LNCAP (cell line): ENCODE data around the gene SLC30A7.

ENCODE experiments used
- TF ChIP-seq, protein P1 (sequence below): fragments of 450-650 bp; IDR thresholded peaks from 2 replicates; pipeline ENCODE4 v1.5.1; 2017; ENCODE audit warnings: mild to moderate bottlenecking

SLC30A7 gene, protein sequence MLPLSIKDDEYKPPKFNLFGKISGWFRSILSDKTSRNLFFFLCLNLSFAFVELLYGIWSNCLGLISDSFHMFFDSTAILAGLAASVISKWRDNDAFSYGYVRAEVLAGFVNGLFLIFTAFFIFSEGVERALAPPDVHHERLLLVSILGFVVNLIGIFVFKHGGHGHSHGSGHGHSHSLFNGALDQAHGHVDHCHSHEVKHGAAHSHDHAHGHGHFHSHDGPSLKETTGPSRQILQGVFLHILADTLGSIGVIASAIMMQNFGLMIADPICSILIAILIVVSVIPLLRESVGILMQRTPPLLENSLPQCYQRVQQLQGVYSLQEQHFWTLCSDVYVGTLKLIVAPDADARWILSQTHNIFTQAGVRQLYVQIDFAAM

DNA sequence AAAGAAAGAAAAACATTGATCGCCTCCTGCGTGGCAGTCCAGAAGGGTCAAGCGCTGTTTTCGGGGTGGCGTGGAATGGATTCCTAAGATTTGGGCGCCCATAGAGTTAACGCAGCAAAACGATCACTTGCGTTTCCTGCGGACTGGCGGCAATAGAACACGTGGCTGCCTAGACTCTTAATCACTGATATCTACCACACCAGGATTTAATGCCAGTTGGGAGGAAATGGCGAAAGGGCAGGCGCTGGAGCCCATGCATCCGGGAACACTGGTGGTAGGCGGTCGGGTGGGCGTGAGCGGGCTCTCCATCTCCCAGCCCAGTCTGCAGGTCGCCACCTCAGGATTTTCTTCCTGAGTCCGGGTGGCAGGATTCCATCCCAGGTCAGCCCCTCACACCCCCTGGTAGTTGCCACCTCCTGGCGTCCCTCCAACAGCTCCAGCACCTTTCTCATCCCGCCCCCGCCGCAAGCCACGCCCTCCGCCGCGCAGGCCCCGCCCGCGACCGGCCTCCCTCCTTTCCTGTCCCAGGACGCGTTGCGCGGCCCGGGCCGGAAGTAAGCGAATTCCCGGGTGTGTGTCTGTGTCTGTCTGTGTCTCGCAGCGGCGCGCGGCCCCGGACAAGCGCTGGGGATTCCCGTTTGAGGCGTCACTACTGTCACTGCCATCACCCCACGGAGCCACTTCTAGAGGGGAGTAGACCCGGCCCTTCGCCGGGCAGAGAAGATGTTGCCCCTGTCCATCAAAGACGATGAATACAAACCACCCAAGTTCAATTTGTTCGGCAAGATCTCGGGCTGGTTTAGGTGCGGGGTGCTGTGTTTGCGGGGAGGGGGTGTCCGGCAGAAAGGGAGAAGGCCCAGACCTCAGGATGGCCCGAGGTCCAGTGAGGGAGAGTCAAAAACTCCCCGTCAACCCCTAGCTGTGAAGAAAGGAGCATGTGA lies at the start of gene SLC30A7:
Gene SLC30A7, plus strand, starts transcription at position 551 of the 941 bp plus-strand sequence. Its CDS starts 173 bp downstream, at position 724.
- TF ChIP-seq, protein P1, sequence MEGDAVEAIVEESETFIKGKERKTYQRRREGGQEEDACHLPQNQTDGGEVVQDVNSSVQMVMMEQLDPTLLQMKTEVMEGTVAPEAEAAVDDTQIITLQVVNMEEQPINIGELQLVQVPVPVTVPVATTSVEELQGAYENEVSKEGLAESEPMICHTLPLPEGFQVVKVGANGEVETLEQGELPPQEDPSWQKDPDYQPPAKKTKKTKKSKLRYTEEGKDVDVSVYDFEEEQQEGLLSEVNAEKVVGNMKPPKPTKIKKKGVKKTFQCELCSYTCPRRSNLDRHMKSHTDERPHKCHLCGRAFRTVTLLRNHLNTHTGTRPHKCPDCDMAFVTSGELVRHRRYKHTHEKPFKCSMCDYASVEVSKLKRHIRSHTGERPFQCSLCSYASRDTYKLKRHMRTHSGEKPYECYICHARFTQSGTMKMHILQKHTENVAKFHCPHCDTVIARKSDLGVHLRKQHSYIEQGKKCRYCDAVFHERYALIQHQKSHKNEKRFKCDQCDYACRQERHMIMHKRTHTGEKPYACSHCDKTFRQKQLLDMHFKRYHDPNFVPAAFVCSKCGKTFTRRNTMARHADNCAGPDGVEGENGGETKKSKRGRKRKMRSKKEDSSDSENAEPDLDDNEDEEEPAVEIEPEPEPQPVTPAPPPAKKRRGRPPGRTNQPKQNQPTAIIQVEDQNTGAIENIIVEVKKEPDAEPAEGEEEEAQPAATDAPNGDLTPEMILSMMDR = no peak

DNA sequence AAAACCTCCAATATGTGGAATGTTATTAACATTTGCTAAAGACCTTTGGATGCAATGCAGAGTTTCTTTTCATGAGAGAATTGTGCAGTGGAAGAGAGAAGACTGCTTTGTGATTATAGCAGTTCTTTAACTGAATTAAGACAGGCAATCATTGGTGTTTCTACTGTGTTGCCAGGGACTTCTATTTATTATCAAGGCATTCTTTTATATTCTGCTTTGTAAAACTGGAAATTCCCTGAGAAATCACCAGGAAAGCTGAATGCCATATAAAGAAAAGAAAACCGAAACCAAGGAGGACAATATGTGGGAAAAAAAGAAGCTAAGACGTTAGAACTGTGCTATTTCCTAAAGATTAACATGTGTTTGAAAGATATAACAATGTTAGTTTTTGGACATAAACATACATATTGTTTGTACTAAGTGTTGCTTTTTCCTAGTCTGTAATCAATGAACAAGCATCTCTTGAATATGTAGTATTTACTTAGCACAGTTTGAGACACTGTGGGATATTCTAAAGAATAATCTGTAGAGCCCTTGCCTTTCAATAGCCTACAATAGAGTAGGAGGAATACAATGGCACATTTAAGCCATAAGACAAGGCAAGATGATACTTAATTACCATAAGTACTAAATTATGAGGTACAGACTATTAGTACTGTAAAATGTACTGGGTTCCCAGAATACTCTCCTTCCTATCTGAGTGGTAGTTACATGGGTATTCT lies 48.4 kb upstream of the SLC30A7 start:
- TF ChIP-seq, protein P1 = no peak

DNA sequence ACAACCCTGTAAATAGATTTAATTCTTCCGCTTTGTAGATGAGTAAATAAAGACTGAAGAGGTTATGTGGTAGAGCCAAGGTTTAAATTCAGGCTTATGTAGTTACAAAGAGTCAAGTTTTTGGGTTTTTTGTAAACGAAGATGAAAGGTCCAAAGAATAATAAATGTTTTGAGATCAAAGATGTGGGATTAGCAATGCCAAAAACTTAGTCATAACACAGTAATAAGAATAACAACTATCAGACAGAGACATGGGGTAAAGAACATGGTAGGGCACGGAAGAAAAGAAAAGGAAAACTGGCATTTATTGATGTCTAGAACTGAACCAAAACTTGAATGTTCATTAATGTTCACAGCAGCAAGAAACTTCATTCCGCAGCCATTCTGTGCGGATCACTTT lies 44.2 kb upstream of the SLC30A7 start:
- TF ChIP-seq, protein P1 = no peak

DNA sequence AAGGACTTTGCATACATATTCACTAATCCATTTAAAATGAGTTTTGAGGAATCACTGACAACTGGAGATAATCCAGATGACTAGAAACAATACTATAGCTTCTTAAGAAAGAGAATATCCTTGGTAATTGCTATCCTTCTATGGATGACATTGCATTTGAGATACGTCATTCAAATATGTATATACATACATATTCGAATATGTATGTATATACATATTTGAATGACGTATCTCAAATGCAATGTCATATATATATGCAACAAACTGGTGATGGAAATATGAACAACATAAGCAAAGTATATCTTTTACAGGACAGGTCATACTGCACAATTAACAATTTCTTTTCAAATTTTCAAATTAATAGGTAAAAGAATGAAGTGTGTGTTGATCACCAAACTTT lies 42.9 kb upstream of the SLC30A7 start:
- TF ChIP-seq, protein P1 = no peak

DNA sequence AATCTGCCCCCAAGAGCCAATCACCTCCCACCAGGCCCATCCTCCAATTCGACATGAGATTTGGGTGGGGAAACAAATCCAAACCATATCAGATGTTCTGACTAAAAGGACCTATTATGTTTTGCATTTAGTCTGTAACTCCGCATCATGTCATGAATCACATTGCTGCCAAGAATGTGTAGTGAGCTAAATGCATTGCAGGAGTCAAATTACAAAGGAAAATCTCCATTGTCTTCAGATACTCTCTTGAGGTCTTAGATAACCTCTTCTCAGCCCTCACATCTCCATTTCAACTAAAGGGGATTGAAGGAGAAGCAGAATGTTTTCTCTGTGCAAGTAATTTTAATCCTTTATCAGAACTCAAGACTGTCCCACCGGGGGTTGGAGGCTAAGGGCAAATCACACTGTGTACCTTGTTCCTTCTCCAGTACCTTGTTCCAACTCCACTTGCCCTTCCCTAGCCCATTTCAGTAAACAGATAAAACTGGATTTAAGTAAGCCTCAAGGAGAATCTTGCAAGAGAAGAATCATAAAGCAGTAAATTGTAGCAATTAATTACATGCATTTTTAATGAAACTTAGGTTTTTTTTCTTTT lies 35.4 kb upstream of the SLC30A7 start:
- TF ChIP-seq, protein P1 = no peak

DNA sequence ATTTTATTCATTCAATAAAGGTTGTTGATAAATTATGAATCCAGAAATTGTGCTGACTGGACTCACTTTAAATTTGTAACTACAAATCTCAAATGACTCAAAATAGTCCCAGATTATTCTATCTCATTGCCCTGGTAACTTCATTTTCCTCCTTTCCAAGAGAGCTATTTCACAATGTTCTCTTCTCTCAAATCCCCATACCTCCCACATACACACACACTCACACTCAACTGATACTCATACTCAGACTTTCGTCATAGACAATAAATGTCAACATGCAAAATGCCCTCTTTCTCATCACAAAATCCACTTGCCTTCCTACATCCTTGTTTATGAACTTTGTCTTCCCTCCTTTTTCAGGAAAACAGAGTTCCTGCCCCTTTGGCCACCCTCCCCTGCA lies 34.5 kb upstream of the SLC30A7 start:
- TF ChIP-seq, protein P1 = no peak

DNA sequence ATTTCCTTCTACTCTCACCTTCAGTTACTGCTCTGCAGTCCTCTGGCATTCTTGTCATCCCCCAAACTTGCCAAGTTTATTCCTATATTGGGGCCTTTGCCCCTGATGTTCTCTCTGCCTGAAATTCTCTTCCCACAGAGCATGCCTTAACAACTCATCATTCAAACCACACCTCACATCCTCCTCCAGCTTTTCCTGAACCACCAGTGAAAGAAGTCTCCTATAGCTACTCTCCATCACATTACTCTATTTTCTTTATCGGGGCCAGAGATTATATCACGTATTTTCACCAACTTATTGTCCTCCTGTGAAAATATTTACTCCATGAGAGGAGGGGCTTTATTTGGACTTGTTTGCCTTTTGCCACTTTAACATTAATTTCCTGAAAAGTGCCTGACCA lies 33.3 kb upstream of the SLC30A7 start:
- TF ChIP-seq, protein P1 = no peak
